Measurements from ENCODE around the gene OLFM4. TPM values are rescaled to one million over a fixed set of nuclear protein-coding genes. Genes with fewer than 3 reads are reported as not detected.

Gene OLFM4
- total and polyA plus RNA-seq, 10 of the 15 experiments (the other 5 are each of a cell fraction or from before 2014, with no cell fraction given), result 0.03 to 0.27 (median 0.11) TPM; not detected in 6

DNA sequence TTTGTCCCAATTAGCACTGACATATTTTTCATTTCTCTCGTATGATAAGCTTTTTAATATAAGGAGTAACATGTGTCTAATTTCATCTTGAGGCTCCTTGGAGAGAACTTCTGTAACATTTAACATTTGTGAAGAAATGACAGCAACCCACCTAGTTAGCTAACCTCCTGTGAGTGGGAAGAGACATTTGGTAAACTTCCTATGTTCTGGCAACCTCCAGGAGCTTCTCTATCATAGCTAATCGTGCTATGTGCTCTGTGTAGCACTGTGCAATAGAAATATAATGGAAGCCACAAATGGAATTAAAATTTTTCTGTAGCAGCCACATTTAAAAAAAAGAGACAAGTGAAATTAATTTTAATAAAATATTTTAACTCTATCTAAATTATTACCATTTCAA lies 5.4 kb upstream of the OLFM4 start:
- ChIA-PET CTCF (interaction anchor here (1.2 to 1.4 kb wide), 2 partner anchors 11 to 129 kb away, joined by 3 to 4 read pairs; no protein-coding TSS in a partner anchor), RAD21 (ENCODE audit: unreplicated experiment) (no interaction called here), SMC1A (ENCODE audit: uncharacterized antibody, unreplicated experiment) (interaction anchor here (0.8 kb wide), 1 partner anchor 8 kb away, joined by 3 read pairs; no protein-coding TSS in a partner anchor), POLR2A (no interaction called here)
- H3K36me3 ChIP-seq (ENCODE audit: control insufficient read depth in 2 of 2, insufficient read depth in 2 of 2, low read length in 1 of 2), result no peaks in the 10 kb centered on the region
- ATAC-seq (no peak), DNase-seq (ENCODE audit: low read depth, low spot score) (no peak), FAIRE-seq (no peak)
- H3K4me3 ChIP-seq, result no peak overlapping the region
- intact Hi-C loops (cut with micrococcal nuclease; ENCODE audit: unreplicated experiment), result no loop called here
- TF ChIP-seq, protein P1, sequence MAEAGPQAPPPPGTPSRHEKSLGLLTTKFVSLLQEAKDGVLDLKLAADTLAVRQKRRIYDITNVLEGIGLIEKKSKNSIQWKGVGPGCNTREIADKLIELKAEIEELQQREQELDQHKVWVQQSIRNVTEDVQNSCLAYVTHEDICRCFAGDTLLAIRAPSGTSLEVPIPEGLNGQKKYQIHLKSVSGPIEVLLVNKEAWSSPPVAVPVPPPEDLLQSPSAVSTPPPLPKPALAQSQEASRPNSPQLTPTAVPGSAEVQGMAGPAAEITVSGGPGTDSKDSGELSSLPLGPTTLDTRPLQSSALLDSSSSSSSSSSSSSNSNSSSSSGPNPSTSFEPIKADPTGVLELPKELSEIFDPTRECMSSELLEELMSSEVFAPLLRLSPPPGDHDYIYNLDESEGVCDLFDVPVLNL (IDR thresholded peaks at IDR 0.05; ENCODE audit: low read depth, low read length), result no peak
- TF ChIP-seq POLR2AphosphoS5 (IDR thresholded peaks at IDR 0.05; ENCODE audit: low read length) (no peak), CBFB (IDR thresholded peaks at IDR 0.05; ENCODE audit: low read depth) (no peak), KLF5 (IDR thresholded peaks at IDR 0.05; ENCODE audit: partially characterized antibody) (no peak), FOXK2 (IDR thresholded peaks at IDR 0.05) (no peak), NFXL1 (IDR thresholded peaks at IDR 0.05; ENCODE audit: borderline replicate concordance) (no peak), ESRRA (IDR thresholded peaks at IDR 0.05; ENCODE audit: low read length) (no peak), LARP7 (IDR thresholded peaks at IDR 0.05) (no peak), RAD51 (IDR thresholded peaks at IDR 0.05) (no peak)
- TF ChIP-seq, protein P2, sequence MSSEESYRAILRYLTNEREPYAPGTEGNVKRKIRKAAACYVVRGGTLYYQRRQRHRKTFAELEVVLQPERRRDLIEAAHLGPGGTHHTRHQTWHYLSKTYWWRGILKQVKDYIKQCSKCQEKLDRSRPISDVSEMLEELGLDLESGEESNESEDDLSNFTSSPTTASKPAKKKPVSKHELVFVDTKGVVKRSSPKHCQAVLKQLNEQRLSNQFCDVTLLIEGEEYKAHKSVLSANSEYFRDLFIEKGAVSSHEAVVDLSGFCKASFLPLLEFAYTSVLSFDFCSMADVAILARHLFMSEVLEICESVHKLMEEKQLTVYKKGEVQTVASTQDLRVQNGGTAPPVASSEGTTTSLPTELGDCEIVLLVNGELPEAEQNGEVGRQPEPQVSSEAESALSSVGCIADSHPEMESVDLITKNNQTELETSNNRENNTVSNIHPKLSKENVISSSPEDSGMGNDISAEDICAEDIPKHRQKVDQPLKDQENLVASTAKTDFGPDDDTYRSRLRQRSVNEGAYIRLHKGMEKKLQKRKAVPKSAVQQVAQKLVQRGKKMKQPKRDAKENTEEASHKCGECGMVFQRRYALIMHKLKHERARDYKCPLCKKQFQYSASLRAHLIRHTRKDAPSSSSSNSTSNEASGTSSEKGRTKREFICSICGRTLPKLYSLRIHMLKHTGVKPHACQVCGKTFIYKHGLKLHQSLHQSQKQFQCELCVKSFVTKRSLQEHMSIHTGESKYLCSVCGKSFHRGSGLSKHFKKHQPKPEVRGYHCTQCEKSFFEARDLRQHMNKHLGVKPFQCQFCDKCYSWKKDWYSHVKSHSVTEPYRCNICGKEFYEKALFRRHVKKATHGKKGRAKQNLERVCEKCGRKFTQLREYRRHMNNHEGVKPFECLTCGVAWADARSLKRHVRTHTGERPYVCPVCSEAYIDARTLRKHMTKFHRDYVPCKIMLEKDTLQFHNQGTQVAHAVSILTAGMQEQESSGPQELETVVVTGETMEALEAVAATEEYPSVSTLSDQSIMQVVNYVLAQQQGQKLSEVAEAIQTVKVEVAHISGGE (CRISPR knock-in tag; IDR thresholded peaks at IDR 0.05), result no peak
- TF ChIP-seq, protein P3, sequence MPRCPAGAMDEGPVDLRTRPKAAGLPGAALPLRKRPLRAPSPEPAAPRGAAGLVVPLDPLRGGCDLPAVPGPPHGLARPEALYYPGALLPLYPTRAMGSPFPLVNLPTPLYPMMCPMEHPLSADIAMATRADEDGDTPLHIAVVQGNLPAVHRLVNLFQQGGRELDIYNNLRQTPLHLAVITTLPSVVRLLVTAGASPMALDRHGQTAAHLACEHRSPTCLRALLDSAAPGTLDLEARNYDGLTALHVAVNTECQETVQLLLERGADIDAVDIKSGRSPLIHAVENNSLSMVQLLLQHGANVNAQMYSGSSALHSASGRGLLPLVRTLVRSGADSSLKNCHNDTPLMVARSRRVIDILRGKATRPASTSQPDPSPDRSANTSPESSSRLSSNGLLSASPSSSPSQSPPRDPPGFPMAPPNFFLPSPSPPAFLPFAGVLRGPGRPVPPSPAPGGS (IDR thresholded peaks at IDR 0.05; ENCODE audit: borderline replicate concordance, insufficient read depth, low read depth, low read length, poor library complexity, severe bottlenecking), result no peak
- no TSS peak for BruUV-seq (replicated peaks)
- H4K20me1 ChIP-seq (ENCODE audit: control insufficient read depth, insufficient read depth), result no peaks in the 10 kb centered on the region
- 0% methylated on average over 2 of the region's 2 CpGs for WGBS (ENCODE audit: insufficient coverage, insufficient replicate concordance, low lambda C conversion rate, missing lambda C conversion rate)
- in situ Hi-C loops (cut with MboI), result no loop called here
- H3K4me2 ChIP-seq (ENCODE audit: control insufficient read depth, insufficient read depth), result no peak overlapping the region
- H3K4me1 ChIP-seq (ENCODE audit: control insufficient read depth, insufficient read depth, low read length), result no peaks in the 10 kb centered on the region
- H3K9ac ChIP-seq (ENCODE audit: control insufficient read depth, insufficient read depth, low read length), result no peak overlapping the region
- H2AFZ ChIP-seq (ENCODE audit: control insufficient read depth, low read depth, low read length), result no peak overlapping the region
- H3K27me3 ChIP-seq (replicated peaks in 1 of 2; ENCODE audit: control insufficient read depth in 2 of 2, insufficient read depth in 2 of 2, low read length in 1 of 2), result peaks cover 0 to 3% of the 10 kb centered on the region in 2 experiments; a peak in 2 of 4 replicates
- H3K27ac ChIP-seq (ENCODE audit: control insufficient read depth, insufficient read depth), result no peak overlapping the region
- no peaks in the 10 kb centered on the region for H3K9me3 ChIP-seq (replicated peaks; ENCODE audit: control insufficient read depth, insufficient read depth, low read length)
- no peaks in the 10 kb centered on the region for H3K79me2 ChIP-seq (ENCODE audit: control insufficient read depth, insufficient read depth, low read length)

Data from GM12878 (cell line).